Heart right ventricle (tissue), 16 donors: ENCODE results near the gene TIGD4. TPM values are rescaled to one million over a fixed set of nuclear protein-coding genes. Genes with fewer than 3 reads are reported as not detected.

Experiments used
- ATAC-seq, 8 donors: fragments of 200-7000 bp; cut with Tn5 transposase; one replicate each; pipeline ENCODE4 v1.9.1; 2020; ENCODE audit warnings: mild to moderate bottlenecking in 8 of 8, moderate library complexity in 8 of 8, moderate number of reproducible peaks in 1 of 8
- DNase-seq, 2 donors: peaks; one replicate each; pipeline ENCODE4 v3.0.0-alpha.2; 2020
- H3K27ac ChIP-seq, 10 donors: fragments of 200-600 bp; sonication (generic) in 2 of 10; one replicate each; pipeline versions ENCODE4 v1.5.0 to v1.8.0; 2020 to 2022; ENCODE audit warnings: mild to moderate bottlenecking in 3 of 10
- H3K27me3 ChIP-seq, 7 donors: fragments of 200-600 bp; one replicate each; pipeline ENCODE4 v1.8.0; 2021 to 2022; ENCODE audit warnings: mild to moderate bottlenecking in 2 of 7
- H3K36me3 ChIP-seq, 9 donors: fragments of 200-600 bp; sonication (generic) in 1 of 9; one replicate each; pipeline versions ENCODE4 v1.5.0 to v1.8.0; 2020 to 2022; ENCODE audit warnings: mild to moderate bottlenecking in 2 of 9
- H3K4me1 ChIP-seq, 9 donors: fragments of 200-600 bp; sonication (generic) in 1 of 9; one replicate each; pipeline versions ENCODE4 v1.5.0 to v1.8.0; 2020 to 2022; ENCODE audit warnings: mild to moderate bottlenecking in 4 of 9
- H3K4me3 ChIP-seq, 10 donors: fragments of 200-600 bp; sonication (generic) in 2 of 10; one replicate each; pipeline versions ENCODE4 v1.5.0 to v1.8.0; 2020 to 2022; ENCODE audit warnings: mild to moderate bottlenecking in 7 of 10, moderate library complexity in 2 of 10
- H3K9me3 ChIP-seq, 11 donors: fragments of 200-600 bp in 10 of 11; sonication (generic) in 2 of 11; one replicate each; pipeline versions ENCODE4 v1.5.0 to v1.8.0; 2013 to 2022; ENCODE audit warnings: mild to moderate bottlenecking in 2 of 11, control low read depth in 1 of 11, moderate library complexity in 1 of 11
- CTCF ChIP-seq, 9 donors: fragments of 200-600 bp; sonication (generic) in 2 of 9; IDR thresholded peaks; one replicate each; pipeline versions ENCODE4 v1.5.0 to v1.8.0; 2021 to 2022; ENCODE audit warnings: antibody characterized with exemption in 9 of 9, mild to moderate bottlenecking in 5 of 9, moderate library complexity in 1 of 9
- WGBS, 2 donors: extraction: QIAGEN DNeasy Blood & Tissue Kit; methylation state at CpG; one replicate each; pipeline ENCODE4 v1.1.7; 2013; ENCODE audit warnings: inconsistent platforms in 1 of 2; 5-methylcytosine and 5-hydroxymethylcytosine counted together
- intact Hi-C, 10 donors: fragments of 100-400 bp; cut with DNase I; formaldehyde crosslinking; loops; one replicate each; pipeline versions ENCODE4 v1.11.1 to v1.14.2; 2022
- polyA plus RNA-seq, 2 donors: library from polyadenylated mRNA; stranded (reverse); fragments of 200-250 nt; gene quantifications; one replicate each; pipeline ENCODE4 v1.2.3, GENCODE V29; 2013
- total RNA-seq, 10 donors: library from RNA; stranded (reverse); fragmentation: NEBNext Ultra II Directional in 3 of 10; extraction: Animal tissue kit (Norgen Biotek cat#: 25700) in 3 of 10; gene quantifications; one replicate each; pipeline versions ENCODE4 v1.2.1 to v1.2.4, GENCODE V29; 2021 to 2023
- donor health status: Arrhythmogenic right ventricular cardiomyopathy.
- donor health status: ischemic (EF 13 %, LVEDD 7.1; RV severe dilation, severe dysfunction).
- donor health status: healthy with polysubstance abuse.
- donor health status: DM: no; HTN: yes; CAD: no.
- donor health status: DM: no; HTN: no; CAD: no.
- donor health status: ischemic (EF 25% LVEDD 6.9; RV normal size, moderate dysfunction).
- donor health status: ischemic (EF 25% LVEDD 5.7; RV mildly dilated, moderate dysfunction).
- donor health status: healthy.
- donor health status: DM: yes; HTN: yes; CAD: no.
- donor health status: Ischemic cardiomyopathy.
- donor health status: ischemic (EF 35%, LVEDD 5.7; RV mildly dilated, moderate dysfunction).
- donor health status: nonischemic (EF 11% LVEDD 7.7; RV severe dilation, severe dysfunction).
- donor health status: DM: yes; HTN: yes; CAD: no.
- donor health status: PGD.
- donor health status: ischemic (EF 29% LVEDD 5.4; RV normal size, mild dysfunction).
- donor health status: nonischemic (EF 23%, LVEDD 6.1; RV moderate dilation, normal function).

TIGD4 gene
- total and polyA plus RNA-seq, 12 donors = 0.12 to 0.44 (median 0.19) TPM

DNA sequence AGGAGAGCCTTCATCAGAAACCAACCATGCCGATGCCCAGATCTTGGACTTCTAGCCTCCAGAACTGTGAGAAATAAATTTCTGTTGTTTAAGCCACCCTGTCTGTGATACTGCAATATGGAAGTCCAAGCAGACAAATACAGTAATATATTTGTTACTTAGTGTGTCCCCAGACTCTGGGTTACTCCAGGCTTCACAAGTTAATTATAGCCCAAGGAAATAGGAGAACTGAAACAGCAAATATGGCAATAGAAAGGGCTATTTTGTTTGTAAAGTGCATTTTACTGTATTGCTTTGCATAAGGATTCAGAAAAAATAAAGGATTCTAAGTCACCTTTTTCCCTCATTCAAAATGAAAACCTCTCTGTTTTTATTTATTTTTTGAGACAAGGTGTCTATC lies 15.7 kb downstream of the TIGD4 start:
- intact Hi-C loops = no loop called here
- Histone ChIP-seq H3K9me3 (no peaks in the 10 kb centered on the region), H3K27me3 (no peaks in the 10 kb centered on the region), H3K4me3 (no peak overlapping the region), H3K4me1 (no peaks in the 10 kb centered on the region), H3K36me3 (no peaks in the 10 kb centered on the region), H3K27ac (no peak overlapping the region)
- WGBS, 2 donors = 87 to 90% methylated on average over 1 of the region's 1 CpG
- no peak for TF ChIP-seq CTCF (IDR thresholded peaks at IDR 0.05)
- ATAC-seq = no peak
- DNase-seq = no peak

GRCh38 chr4:152748619-152749018 lies 30.9 kb downstream of the TIGD4 start:
- Histone ChIP-seq H3K9me3 (peaks cover 0 to 17% (median 0%) of the 10 kb centered on the region in 11 donors), H3K4me1 (no peaks in the 10 kb centered on the region), H3K4me3 (no peak overlapping the region), H3K27ac (no peak overlapping the region), H3K36me3 (no peaks in the 10 kb centered on the region), H3K27me3 (no peaks in the 10 kb centered on the region)
- intact Hi-C loops = no loop called here
- ATAC-seq (no peak), DNase-seq (no peak)
- WGBS, 2 donors = 94 to 95% methylated on average over 9 of the region's 9 CpGs
- TF ChIP-seq CTCF (IDR thresholded peaks at IDR 0.05) = no peak

- no peak for ATAC-seq
- no peak for TF ChIP-seq CTCF (IDR thresholded peaks at IDR 0.05)
- H3K9me3 ChIP-seq = peaks cover 0 to 13% (median 0%) of the 10 kb centered on the region in 11 donors
- no peak overlapping the region for H3K27ac ChIP-seq
- intact Hi-C loops = no loop called here
- H3K27me3 ChIP-seq = no peaks in the 10 kb centered on the region
- H3K4me3 ChIP-seq = no peak overlapping the region
- no peaks in the 10 kb centered on the region for H3K36me3 ChIP-seq
- WGBS, 2 donors = 56 to 70% methylated on average over 2 of the region's 2 CpGs
- DNase-seq = no peak
- no peaks in the 10 kb centered on the region for H3K4me1 ChIP-seq
Observed at GRCh38 chr4:152747444-152747843, 32.1 kb downstream of the TIGD4 start.

GRCh38 chr4:152738827-152739226 lies 40.7 kb downstream of the TIGD4 start:
- no peak for ATAC-seq
- no peak for DNase-seq
- no peak overlapping the region for H3K27ac ChIP-seq
- WGBS, 2 donors = 42 to 51% methylated on average over 3 of the region's 3 CpGs
- no peaks in the 10 kb centered on the region for H3K4me1 ChIP-seq
- H3K36me3 ChIP-seq = no peaks in the 10 kb centered on the region
- H3K9me3 ChIP-seq = no peaks in the 10 kb centered on the region
- H3K27me3 ChIP-seq = no peaks in the 10 kb centered on the region
- no peak for TF ChIP-seq CTCF (IDR thresholded peaks at IDR 0.05)
- intact Hi-C loops = loop anchor here in 5 of 10 donors (5.0 to 10.0 kb wide), 4 partner anchors 94 to 332 kb away; no protein-coding TSS in a partner anchor
- no peak overlapping the region for H3K4me3 ChIP-seq
